ENCODE measurements around the gene FBXW5.

DNA sequence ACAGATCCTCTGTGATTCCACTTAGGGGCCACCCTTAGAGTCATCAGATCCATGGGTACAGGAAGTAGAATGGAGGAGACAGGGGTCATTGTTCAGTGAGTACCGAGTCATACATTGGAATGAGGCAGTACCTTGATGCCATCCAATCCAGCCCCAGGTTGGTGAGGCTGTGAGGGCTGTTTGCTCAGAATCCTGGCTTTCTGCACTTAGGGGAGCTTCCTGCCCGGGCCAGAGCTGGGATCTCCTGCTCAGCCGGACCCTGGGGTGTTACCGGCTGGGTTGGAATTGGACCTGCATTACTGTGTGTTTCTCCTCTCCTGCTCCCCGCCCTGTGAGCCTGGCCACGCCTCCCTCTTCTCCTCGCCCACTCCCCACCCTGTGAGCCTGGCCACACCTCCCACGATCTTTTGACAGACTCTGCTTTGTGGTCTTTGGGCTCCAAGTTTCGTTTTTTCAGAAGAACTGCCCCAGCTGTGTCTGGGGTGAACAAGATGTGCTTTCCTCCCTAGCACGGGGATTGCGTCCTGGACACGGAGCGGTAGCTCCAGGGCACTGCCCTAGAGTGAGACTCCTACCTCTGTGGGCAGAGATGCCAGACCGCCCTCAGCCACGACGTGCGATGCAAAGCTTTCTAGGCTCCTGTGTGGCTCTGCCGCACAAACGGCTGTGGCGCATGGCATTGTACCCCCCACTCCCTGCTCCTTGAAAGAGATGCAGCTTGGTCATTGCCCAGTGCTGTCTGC, 42.9 kb downstream of the FBXW5 start:
- TF ChIP-seq, protein P1, sequence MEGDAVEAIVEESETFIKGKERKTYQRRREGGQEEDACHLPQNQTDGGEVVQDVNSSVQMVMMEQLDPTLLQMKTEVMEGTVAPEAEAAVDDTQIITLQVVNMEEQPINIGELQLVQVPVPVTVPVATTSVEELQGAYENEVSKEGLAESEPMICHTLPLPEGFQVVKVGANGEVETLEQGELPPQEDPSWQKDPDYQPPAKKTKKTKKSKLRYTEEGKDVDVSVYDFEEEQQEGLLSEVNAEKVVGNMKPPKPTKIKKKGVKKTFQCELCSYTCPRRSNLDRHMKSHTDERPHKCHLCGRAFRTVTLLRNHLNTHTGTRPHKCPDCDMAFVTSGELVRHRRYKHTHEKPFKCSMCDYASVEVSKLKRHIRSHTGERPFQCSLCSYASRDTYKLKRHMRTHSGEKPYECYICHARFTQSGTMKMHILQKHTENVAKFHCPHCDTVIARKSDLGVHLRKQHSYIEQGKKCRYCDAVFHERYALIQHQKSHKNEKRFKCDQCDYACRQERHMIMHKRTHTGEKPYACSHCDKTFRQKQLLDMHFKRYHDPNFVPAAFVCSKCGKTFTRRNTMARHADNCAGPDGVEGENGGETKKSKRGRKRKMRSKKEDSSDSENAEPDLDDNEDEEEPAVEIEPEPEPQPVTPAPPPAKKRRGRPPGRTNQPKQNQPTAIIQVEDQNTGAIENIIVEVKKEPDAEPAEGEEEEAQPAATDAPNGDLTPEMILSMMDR (IDR thresholded peaks at IDR 0.05 in 2 of 3, conservative IDR thresholded peaks at IDR 0.05 in 1 of 3; ENCODE audit: borderline replicate concordance in 1 of 3, insufficient read depth in 1 of 3, low read depth in 2 of 3, low read length in 2 of 3), result no peak
- TF ChIP-seq POLR2AphosphoS5 (IDR thresholded peaks at IDR 0.05; ENCODE audit: low read depth, low read length) (no peak), SRF (IDR thresholded peaks at IDR 0.05; ENCODE audit: low read depth) (no peak), ZNF274 (IDR thresholded peaks at IDR 0.05; ENCODE audit: low read depth, low read length) (no peak), EZH2 (IDR thresholded peaks at IDR 0.05) (no peak)
- TF ChIP-seq, protein P2, sequence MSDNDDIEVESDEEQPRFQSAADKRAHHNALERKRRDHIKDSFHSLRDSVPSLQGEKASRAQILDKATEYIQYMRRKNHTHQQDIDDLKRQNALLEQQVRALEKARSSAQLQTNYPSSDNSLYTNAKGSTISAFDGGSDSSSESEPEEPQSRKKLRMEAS (IDR thresholded peaks at IDR 0.05), result no peak

Measured in HCT116 (cell line).